ENCODE results near the gene ABCA1. TPM values are rescaled to one million over a fixed set of nuclear protein-coding genes. Genes with fewer than 3 reads are reported as not detected.

The ABCA1 gene
- total and polyA plus RNA-seq, 2 of the 4 experiments (the other 2 are of a cell fraction), result 5.8 to 52.2 TPM

DNA sequence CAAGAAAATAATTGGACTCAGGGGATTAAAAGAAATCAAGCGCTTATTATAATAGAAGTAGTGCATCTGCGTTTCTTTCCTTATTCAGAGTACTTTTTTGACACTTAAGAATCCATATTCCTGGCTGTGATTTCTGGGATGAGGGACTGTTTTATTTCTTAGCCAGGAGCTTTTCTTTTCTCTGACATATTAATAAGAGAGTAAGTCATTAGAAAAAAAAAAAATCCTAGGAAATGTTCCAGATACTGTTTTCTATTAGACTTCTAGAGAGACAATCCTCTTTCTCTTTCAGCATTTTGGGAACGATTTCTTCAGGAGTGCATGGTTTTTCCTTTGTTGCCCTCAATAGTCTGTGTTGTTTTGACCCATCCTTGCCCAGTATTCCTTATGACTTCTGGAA is 8.3 kb upstream of the ABCA1 start:
- no peaks in the 10 kb centered on the region for H3K9me3 ChIP-seq (ENCODE audit: control insufficient read depth, insufficient read depth, low read length)
- H3K9me1 ChIP-seq (ENCODE audit: insufficient read depth, low read length), result no peaks in the 10 kb centered on the region
- ChIA-PET CTCF (no interaction called here), POLR2A (ENCODE audit: unreplicated experiment) (no interaction called here)
- H3K9ac ChIP-seq (ENCODE audit: low read depth, low read length), result no peak overlapping the region
- no peak overlapping the region for H2BK5ac ChIP-seq (ENCODE audit: low read depth, low read length, poor library complexity, severe bottlenecking)
- H2AK9ac ChIP-seq (replicated peaks; ENCODE audit: low read depth, low read length, poor library complexity), result no peak overlapping the region
- no peak overlapping the region for H3K56ac ChIP-seq (ENCODE audit: extremely low read depth, insufficient read depth, low read length)
- no peaks in the 10 kb centered on the region for H3K4me1 ChIP-seq (ENCODE audit: control insufficient read depth, insufficient read depth, low read length)
- no peaks in the 10 kb centered on the region for H3K36me3 ChIP-seq (ENCODE audit: control insufficient read depth, insufficient read depth, low read length)
- no peak for TF ChIP-seq MXI1 (IDR thresholded peaks at IDR 0.05; ENCODE audit: borderline replicate concordance, low read depth, low read length)
- TF ChIP-seq NFE2L2 (IDR thresholded peaks at IDR 0.05; ENCODE audit: low read depth, low read length), result no peak
- no peak for TF ChIP-seq ELK1 (IDR thresholded peaks at IDR 0.05; ENCODE audit: borderline replicate concordance, low read depth, low read length)
- TF ChIP-seq USF2 (IDR thresholded peaks at IDR 0.05; ENCODE audit: low read depth, low read length), result no peak
- TF ChIP-seq CTCF (conservative IDR thresholded peaks at IDR 0.05; ENCODE audit: low read depth, low read length), result no peak
- no peak for TF ChIP-seq MAZ (IDR thresholded peaks at IDR 0.05; ENCODE audit: borderline replicate concordance, low read depth, low read length)
- no peak for TF ChIP-seq CEBPB (IDR thresholded peaks at IDR 0.05; ENCODE audit: low read depth, low read length)
- TF ChIP-seq MAFK (IDR thresholded peaks at IDR 0.05; ENCODE audit: low read depth, low read length), result no peak
- TF ChIP-seq RFX5 (IDR thresholded peaks at IDR 0.05; ENCODE audit: low read depth, low read length), result no peak
- no peak for TF ChIP-seq RCOR1 (IDR thresholded peaks at IDR 0.05; ENCODE audit: insufficient replicate concordance, low read length)
- dilution Hi-C loops (cut with HindIII; ENCODE audit: low sequenced_read_pairs, unreplicated experiment) (no loop called here), intact Hi-C loops (cut with micrococcal nuclease) (no loop called here), in situ Hi-C loops (cut with MboI; ENCODE audit: low sequenced_read_pairs) (no loop called here)
- H2BK15ac ChIP-seq (ENCODE audit: low read depth, low read length), result no peak overlapping the region
- H3K23ac ChIP-seq (ENCODE audit: low read depth, low read length), result no peak overlapping the region
- H2BK120ac ChIP-seq (ENCODE audit: low read depth, low read length), result no peak overlapping the region
- H3K14ac ChIP-seq (replicated peaks; ENCODE audit: low read depth, low read length), result no peak overlapping the region
- no peaks in the 10 kb centered on the region for H3K27me3 ChIP-seq (ENCODE audit: control insufficient read depth, insufficient read depth, low read length)
- H4K91ac ChIP-seq (ENCODE audit: insufficient read depth, low read depth, low read length), result no peak overlapping the region
- H3K4ac ChIP-seq (ENCODE audit: low read depth, low read length), result no peak overlapping the region
- H3K79me1 ChIP-seq (ENCODE audit: low read depth in 1 of 2, low read length in 2 of 2), result no peaks in the 10 kb centered on the region
- no peak overlapping the region for H2AFZ ChIP-seq (replicated peaks; ENCODE audit: low read length, poor library complexity)
- H3K18ac ChIP-seq (ENCODE audit: low read depth, low read length), result no peak overlapping the region
- no CpG with 5 or more reads among the region's 3 CpGs for WGBS, 2 experiments (ENCODE audit: extremely low coverage in 2 of 2, insufficient read length in 1 of 2)
- H3K4me3 ChIP-seq (ENCODE audit: insufficient read depth, low read depth, low read length), result no peak overlapping the region
- H4K5ac ChIP-seq (ENCODE audit: low read depth, low read length), result no peak overlapping the region
- H4K20me1 ChIP-seq (ENCODE audit: insufficient read depth, low read length), result no peaks in the 10 kb centered on the region
- no peak overlapping the region for H2BK20ac ChIP-seq (ENCODE audit: low read depth, low read length)
- H3K27ac ChIP-seq (ENCODE audit: insufficient read depth, low read length), result no peak overlapping the region
- H4K8ac ChIP-seq (ENCODE audit: low read depth in 2 of 2, low read length in 2 of 2), result no peak overlapping the region
- no peak overlapping the region for H2AK5ac ChIP-seq (ENCODE audit: low read depth, low read length)
- BruUV-seq (replicated peaks), result no TSS peak
- no peak for ATAC-seq (ENCODE audit: low read depth)
- no peak for DNase-seq
- no peak overlapping the region for H3K4me2 ChIP-seq (ENCODE audit: low read depth, low read length)
